ENCODE results near the gene RAB10. TPM values are rescaled to one million over a fixed set of nuclear protein-coding genes. Genes with fewer than 3 reads are reported as not detected.

RAB10 gene
- total RNA-seq, 1 experiment from 2014 or later, result 138 TPM

DNA sequence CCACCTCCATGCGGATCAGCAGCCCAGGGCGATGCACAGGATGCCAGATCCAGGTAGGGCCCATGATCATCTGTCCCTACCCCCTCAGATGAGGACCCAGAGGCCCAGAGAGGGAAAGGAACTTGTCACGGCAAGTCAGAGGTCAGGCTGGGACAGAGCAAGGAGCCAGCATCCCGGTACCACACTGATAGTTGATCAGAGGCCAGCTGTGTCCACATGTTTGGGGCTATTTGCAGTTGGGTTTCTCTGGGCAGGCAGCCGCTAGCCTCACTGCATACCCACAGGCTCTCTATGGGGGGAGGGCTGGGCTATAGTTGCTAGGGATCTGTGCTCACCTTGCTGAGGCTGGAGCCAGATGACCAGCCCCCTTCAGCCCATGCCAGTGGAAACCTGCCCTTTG, 148.6 kb downstream of the RAB10 start:
- Histone ChIP-seq H2AFZ (ENCODE audit: low read length) (no peak overlapping the region), H3K27me3 (ENCODE audit: low read length) (no peaks in the 10 kb centered on the region), H3K4me3 (ENCODE audit: low read length) (no peak overlapping the region), H3K4me1 (ENCODE audit: insufficient read depth, low read length) (0 out of 2 replicates have a peak, but pooled peaks cover 4% of the 10 kb centered on the region), H3K4me2 (ENCODE audit: low read length) (no peak overlapping the region), H4K20me1 (ENCODE audit: low read length) (no peaks in the 10 kb centered on the region), H3F3A (ENCODE audit: low read length, unreplicated experiment) (no peaks in the 10 kb centered on the region), H3K9me2 (replicated peaks; ENCODE audit: low read length) (no peaks in the 10 kb centered on the region), H3K9ac (ENCODE audit: low read length) (no peak overlapping the region), H3K36me3 (ENCODE audit: low read depth, low read length) (no peaks in the 10 kb centered on the region), H3K79me2 (ENCODE audit: low read length) (no peaks in the 10 kb centered on the region), H3K9me3 (ENCODE audit: low read length) (no peaks in the 10 kb centered on the region), H3K27ac (ENCODE audit: low read length) (no peak overlapping the region)
- DNase-seq, result no peak
- no peak for ATAC-seq
- ChIA-PET POLR2A (ENCODE audit: unreplicated experiment) (no interaction called here), CTCF (no interaction called here)
- TF ChIP-seq EZH2 (IDR thresholded peaks at IDR 0.05; ENCODE audit: low read length, unreplicated experiment) (no peak), EZH2phosphoT487 (IDR thresholded peaks at IDR 0.05; ENCODE audit: borderline replicate concordance, low read length) (no peak)
- TF ChIP-seq, protein P1, sequence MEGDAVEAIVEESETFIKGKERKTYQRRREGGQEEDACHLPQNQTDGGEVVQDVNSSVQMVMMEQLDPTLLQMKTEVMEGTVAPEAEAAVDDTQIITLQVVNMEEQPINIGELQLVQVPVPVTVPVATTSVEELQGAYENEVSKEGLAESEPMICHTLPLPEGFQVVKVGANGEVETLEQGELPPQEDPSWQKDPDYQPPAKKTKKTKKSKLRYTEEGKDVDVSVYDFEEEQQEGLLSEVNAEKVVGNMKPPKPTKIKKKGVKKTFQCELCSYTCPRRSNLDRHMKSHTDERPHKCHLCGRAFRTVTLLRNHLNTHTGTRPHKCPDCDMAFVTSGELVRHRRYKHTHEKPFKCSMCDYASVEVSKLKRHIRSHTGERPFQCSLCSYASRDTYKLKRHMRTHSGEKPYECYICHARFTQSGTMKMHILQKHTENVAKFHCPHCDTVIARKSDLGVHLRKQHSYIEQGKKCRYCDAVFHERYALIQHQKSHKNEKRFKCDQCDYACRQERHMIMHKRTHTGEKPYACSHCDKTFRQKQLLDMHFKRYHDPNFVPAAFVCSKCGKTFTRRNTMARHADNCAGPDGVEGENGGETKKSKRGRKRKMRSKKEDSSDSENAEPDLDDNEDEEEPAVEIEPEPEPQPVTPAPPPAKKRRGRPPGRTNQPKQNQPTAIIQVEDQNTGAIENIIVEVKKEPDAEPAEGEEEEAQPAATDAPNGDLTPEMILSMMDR (conservative IDR thresholded peaks at IDR 0.05; ENCODE audit: low read depth, low read length), result no peak
- intact Hi-C loops (cut with micrococcal nuclease), result no loop called here
- BruUV-seq (replicated peaks), result no TSS peak

- no peak overlapping the region for H3K27ac ChIP-seq (ENCODE audit: low read length)
- ChIA-PET POLR2A (ENCODE audit: unreplicated experiment) (no interaction called here), CTCF (no interaction called here)
- no peak for TF ChIP-seq EZH2 (IDR thresholded peaks at IDR 0.05; ENCODE audit: low read length, unreplicated experiment)
- H3K9me3 ChIP-seq (ENCODE audit: low read length), result no peaks in the 10 kb centered on the region
- no peaks in the 10 kb centered on the region for H3K27me3 ChIP-seq (ENCODE audit: low read length)
- no peaks in the 10 kb centered on the region for H3K36me3 ChIP-seq (ENCODE audit: low read depth, low read length)
- intact Hi-C loops (cut with micrococcal nuclease), result no loop called here
- H3F3A ChIP-seq (ENCODE audit: low read length, unreplicated experiment), result no peaks in the 10 kb centered on the region
- H3K9ac ChIP-seq (ENCODE audit: low read length), result no peak overlapping the region
- H4K20me1 ChIP-seq (ENCODE audit: low read length), result no peaks in the 10 kb centered on the region
- 0 out of 2 replicates have a peak, but pooled peaks cover 4% of the 10 kb centered on the region for H3K4me1 ChIP-seq (ENCODE audit: insufficient read depth, low read length)
- H3K9me2 ChIP-seq (replicated peaks; ENCODE audit: low read length), result no peaks in the 10 kb centered on the region
- DNase-seq (no peak), ATAC-seq (no peak)
- BruUV-seq (replicated peaks), result no TSS peak
- H3K79me2 ChIP-seq (ENCODE audit: low read length), result no peaks in the 10 kb centered on the region
- no peak overlapping the region for H3K4me3 ChIP-seq (ENCODE audit: low read length)
- no peak overlapping the region for H3K4me2 ChIP-seq (ENCODE audit: low read length)
- no peak overlapping the region for H2AFZ ChIP-seq (ENCODE audit: low read length)
Observed at GRCh38 chr2:26182887-26183630, 149.2 kb downstream of the RAB10 start.

GRCh38 chr2:26184121-26184520, 150.2 kb downstream of the RAB10 start:
- intact Hi-C loops (cut with micrococcal nuclease), result no loop called here
- no peak overlapping the region for H2AFZ ChIP-seq (ENCODE audit: low read length)
- no peaks in the 10 kb centered on the region for H4K20me1 ChIP-seq (ENCODE audit: low read length)
- no peak for TF ChIP-seq EZH2 (IDR thresholded peaks at IDR 0.05; ENCODE audit: low read length, unreplicated experiment)
- TF ChIP-seq, protein P1 (conservative IDR thresholded peaks at IDR 0.05; ENCODE audit: low read depth, low read length), result no peak
- TF ChIP-seq EZH2phosphoT487 (IDR thresholded peaks at IDR 0.05; ENCODE audit: borderline replicate concordance, low read length), result no peak
- H3K4me3 ChIP-seq (ENCODE audit: low read length), result no peak overlapping the region
- H3K36me3 ChIP-seq (ENCODE audit: low read depth, low read length), result no peaks in the 10 kb centered on the region
- H3K9me2 ChIP-seq (replicated peaks; ENCODE audit: low read length), result no peaks in the 10 kb centered on the region
- DNase-seq (no peak), ATAC-seq (no peak)
- no peaks in the 10 kb centered on the region for H3F3A ChIP-seq (ENCODE audit: low read length, unreplicated experiment)
- 0 out of 2 replicates have a peak, but pooled peaks cover 2% of the 10 kb centered on the region for H3K4me1 ChIP-seq (ENCODE audit: insufficient read depth, low read length)
- ChIA-PET POLR2A (ENCODE audit: unreplicated experiment) (no interaction called here), CTCF (no interaction called here)
- no peak overlapping the region for H3K4me2 ChIP-seq (ENCODE audit: low read length)
- H3K9me3 ChIP-seq (ENCODE audit: low read length), result no peaks in the 10 kb centered on the region
- no peaks in the 10 kb centered on the region for H3K27me3 ChIP-seq (ENCODE audit: low read length)
- no TSS peak for BruUV-seq (replicated peaks)
- no peaks in the 10 kb centered on the region for H3K79me2 ChIP-seq (ENCODE audit: low read length)
- H3K9ac ChIP-seq (ENCODE audit: low read length), result no peak overlapping the region
- H3K27ac ChIP-seq (ENCODE audit: low read length), result no peak overlapping the region
